PFSK-1 (cell line): Measurements from ENCODE around the gene GPX7.

Experiments used
- FOXP2 ChIP-seq: optimal IDR thresholded peaks from 2 replicates; pipeline ENCODE3; 2011; ENCODE audit warnings: borderline replicate concordance, control low read depth, inconsistent platforms; ENCODE audit not compliant: insufficient read depth; ENCODE audit errors: extremely low read length, extremely low read depth
- POLR2AphosphoS5 ChIP-seq: IDR thresholded peaks from 2 replicates; pipeline ENCODE4 v1.6.1; 2012; ENCODE audit warnings: low read depth, mild to moderate bottlenecking, control low read depth, low read length, moderate library complexity
- SIN3A ChIP-seq: IDR thresholded peaks from 2 replicates; pipeline ENCODE4 v1.6.1; 2012; ENCODE audit warnings: mild to moderate bottlenecking, low read length, moderate library complexity, borderline replicate concordance; ENCODE audit not compliant: insufficient read depth
- TAF1 ChIP-seq: IDR thresholded peaks from 2 replicates; pipeline ENCODE4 v1.6.1; 2012; ENCODE audit warnings: low read length, control low read depth, borderline replicate concordance; ENCODE audit not compliant: insufficient read depth
- TF ChIP-seq, protein P1 (sequence below), 2 experiments: IDR thresholded peaks; 2 replicates each; pipeline versions ENCODE4 v1.6.1 to v1.8.0; 2011 to 2012; ENCODE audit warnings: low read depth in 2 of 2, low read length in 2 of 2, control low read depth in 1 of 2, inconsistent platforms in 1 of 2, mild to moderate bottlenecking in 1 of 2, moderate library complexity in 1 of 2; ENCODE audit not compliant: insufficient read depth in 1 of 2

The GPX7 gene

DNA sequence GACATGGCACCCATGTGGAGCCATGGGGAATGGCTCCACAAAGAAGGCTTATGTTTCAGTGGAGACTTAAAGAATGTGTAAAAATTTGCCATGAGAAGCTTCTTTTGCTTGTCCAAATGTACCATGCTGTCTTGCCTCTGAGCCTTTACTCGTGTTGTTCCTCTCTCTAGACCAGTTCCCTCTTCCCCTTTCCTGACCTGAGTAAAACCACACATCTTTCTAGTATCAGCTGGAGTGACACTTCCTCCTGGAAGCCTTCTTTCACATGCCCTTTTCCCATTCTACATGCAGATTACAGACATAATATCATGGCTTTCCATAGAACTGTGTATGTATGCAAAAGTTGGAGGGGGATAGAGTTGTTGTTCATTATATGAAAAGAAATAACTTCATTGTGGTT lies 13.6 kb upstream of the GPX7 start:
- TF ChIP-seq POLR2AphosphoS5: no peak
- TF ChIP-seq, protein P1, sequence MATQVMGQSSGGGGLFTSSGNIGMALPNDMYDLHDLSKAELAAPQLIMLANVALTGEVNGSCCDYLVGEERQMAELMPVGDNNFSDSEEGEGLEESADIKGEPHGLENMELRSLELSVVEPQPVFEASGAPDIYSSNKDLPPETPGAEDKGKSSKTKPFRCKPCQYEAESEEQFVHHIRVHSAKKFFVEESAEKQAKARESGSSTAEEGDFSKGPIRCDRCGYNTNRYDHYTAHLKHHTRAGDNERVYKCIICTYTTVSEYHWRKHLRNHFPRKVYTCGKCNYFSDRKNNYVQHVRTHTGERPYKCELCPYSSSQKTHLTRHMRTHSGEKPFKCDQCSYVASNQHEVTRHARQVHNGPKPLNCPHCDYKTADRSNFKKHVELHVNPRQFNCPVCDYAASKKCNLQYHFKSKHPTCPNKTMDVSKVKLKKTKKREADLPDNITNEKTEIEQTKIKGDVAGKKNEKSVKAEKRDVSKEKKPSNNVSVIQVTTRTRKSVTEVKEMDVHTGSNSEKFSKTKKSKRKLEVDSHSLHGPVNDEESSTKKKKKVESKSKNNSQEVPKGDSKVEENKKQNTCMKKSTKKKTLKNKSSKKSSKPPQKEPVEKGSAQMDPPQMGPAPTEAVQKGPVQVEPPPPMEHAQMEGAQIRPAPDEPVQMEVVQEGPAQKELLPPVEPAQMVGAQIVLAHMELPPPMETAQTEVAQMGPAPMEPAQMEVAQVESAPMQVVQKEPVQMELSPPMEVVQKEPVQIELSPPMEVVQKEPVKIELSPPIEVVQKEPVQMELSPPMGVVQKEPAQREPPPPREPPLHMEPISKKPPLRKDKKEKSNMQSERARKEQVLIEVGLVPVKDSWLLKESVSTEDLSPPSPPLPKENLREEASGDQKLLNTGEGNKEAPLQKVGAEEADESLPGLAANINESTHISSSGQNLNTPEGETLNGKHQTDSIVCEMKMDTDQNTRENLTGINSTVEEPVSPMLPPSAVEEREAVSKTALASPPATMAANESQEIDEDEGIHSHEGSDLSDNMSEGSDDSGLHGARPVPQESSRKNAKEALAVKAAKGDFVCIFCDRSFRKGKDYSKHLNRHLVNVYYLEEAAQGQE (IDR thresholded peaks at IDR 0.05; ENCODE audit: insufficient read depth in 1 of 2, low read depth in 2 of 2, low read length in 2 of 2): no peak
- no peak for TF ChIP-seq TAF1

DNA sequence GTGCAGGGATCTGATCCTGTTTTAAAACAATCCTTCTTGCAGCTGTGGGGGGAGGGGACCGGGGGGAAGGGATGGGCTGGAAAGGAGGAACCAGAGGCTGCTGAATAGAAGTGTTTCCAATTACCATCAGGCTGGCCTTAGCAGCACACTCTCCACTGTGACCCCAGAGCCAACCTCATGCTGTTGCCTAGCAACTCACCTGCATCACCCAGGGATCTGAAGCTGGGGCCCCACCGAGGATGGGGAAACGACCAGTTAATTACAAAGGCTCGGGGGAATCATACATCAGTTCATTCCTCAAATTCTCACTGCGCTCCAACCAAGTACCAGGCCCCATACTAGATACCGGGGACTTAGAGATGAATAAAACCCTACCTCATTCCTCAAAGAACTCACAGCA lies 11.9 kb upstream of the GPX7 start:
- TF ChIP-seq TAF1 (no peak), FOXP2 (no peak), SIN3A (no peak), POLR2AphosphoS5 (no peak)
- TF ChIP-seq, protein P1 (IDR thresholded peaks at IDR 0.05; ENCODE audit: insufficient read depth in 1 of 2, low read depth in 2 of 2, low read length in 2 of 2): no peak

DNA sequence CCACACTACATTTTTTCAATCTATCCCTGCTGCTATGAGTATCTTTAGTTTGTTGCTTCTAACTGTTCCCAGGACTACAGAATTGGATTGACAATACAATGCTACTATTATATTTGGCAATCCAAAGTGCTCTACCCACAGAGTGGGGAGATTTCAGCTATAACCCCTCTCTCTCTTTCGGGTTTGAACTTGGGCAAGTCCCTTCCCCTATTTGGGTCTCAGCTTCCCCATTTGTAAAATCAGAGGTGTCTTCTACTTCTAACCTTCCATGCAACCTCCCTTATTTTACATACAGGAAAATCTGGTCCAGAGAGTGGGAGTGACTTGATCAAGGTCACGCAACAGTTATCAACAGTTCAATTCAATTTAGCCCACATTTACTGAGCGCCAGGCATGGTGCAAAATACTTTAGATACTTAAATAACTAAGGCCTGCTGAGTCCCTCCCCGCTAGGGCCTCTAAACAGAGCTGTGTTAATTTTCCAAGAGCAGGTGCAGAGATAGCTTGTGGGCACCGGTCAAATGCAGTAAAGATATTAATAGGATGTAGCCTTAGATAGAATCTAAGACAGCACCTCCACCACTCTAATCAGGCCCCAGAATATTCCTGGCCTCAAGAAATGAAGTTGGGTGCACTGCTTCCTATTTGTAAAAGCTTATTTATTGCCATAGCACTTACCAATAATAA lies 9.4 kb upstream of the GPX7 start:
- no peak for TF ChIP-seq TAF1
- no peak for TF ChIP-seq POLR2AphosphoS5
- TF ChIP-seq FOXP2: no peak
- TF ChIP-seq, protein P1 (IDR thresholded peaks at IDR 0.05; ENCODE audit: insufficient read depth in 1 of 2, low read depth in 2 of 2, low read length in 2 of 2): no peak
- TF ChIP-seq SIN3A: no peak

DNA sequence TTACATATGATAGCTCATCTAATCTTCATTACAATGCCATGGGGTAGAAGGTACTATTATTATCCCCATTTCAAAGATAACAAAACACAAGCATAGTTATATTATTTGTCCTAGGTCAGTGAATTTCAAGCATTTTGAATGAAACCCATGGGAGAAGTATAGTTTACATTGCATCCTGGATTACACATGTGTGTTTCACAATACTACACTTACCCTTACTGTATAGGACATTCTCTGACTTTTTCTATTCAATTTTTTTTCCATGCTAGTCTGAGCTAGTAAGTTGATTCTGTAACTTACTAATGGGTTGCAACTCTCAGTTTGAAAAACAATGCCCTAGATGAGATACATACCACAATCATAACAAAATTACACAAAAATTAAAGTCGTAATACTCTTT lies 8.7 kb upstream of the GPX7 start:
- TF ChIP-seq, protein P1 (IDR thresholded peaks at IDR 0.05; ENCODE audit: insufficient read depth in 1 of 2, low read depth in 2 of 2, low read length in 2 of 2): no peak
- TF ChIP-seq FOXP2 (no peak), POLR2AphosphoS5 (no peak), TAF1 (no peak), SIN3A (no peak)

DNA sequence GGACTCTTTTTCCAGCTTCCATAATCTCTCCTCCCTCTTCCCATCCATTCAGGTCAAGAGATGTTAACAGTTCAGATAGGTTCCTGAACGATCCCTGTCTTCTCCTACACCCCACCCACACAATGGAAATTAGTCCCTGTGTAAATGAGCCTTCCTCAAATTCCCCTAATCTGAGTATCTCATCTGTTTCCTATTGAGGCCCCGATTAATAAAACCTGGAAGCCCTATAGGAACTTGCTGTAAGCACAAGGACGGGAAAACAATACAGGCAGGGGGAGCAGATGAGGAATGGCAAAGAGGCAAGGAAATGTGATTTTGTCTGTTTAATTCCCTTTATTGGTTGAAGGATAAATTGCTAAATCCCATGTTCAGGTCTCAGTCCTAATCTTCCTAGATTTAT lies 7.1 kb upstream of the GPX7 start:
- TF ChIP-seq POLR2AphosphoS5 (no peak), FOXP2 (no peak), TAF1 (no peak), SIN3A (no peak)
- TF ChIP-seq, protein P1 (IDR thresholded peaks at IDR 0.05; ENCODE audit: insufficient read depth in 1 of 2, low read depth in 2 of 2, low read length in 2 of 2): no peak
